GM12892 (cell line): ENCODE data around the gene ITGB2.
A peak's percentile ranks its signal among the peaks of the same experiment; 100 is the strongest.

Experiments
- DNase-seq: peaks from one replicate; pipeline ENCODE4 v3.0.0; 2011; ENCODE audit not compliant: insufficient read length
- FAIRE-seq: peaks from 2 replicates; lab custom pipeline; 2011; peaks lifted over from hg19 to GRCh38; lab: Jason Lieb, UNC
- POLR2A ChIP-seq: IDR thresholded peaks from 2 replicates; pipeline ENCODE4 v1.6.1; 2011; ENCODE audit warnings: low read depth, low read length, control low read depth
- POLR2AphosphoS5 ChIP-seq: IDR thresholded peaks from 2 replicates; pipeline ENCODE4 v1.6.1; 2011; ENCODE audit warnings: low read depth, low read length, control low read depth
- TAF1 ChIP-seq: IDR thresholded peaks from 2 replicates; pipeline ENCODE4 v1.6.1; 2011; ENCODE audit warnings: low read depth, mild to moderate bottlenecking, control low read depth, low read length, borderline replicate concordance

ITGB2 gene

GRCh38 chr21:44907966-44908895, 12.5 kb downstream of the ITGB2 start:
- TF ChIP-seq TAF1 (no peak), POLR2A (no peak), POLR2AphosphoS5 (no peak)
- no peak for FAIRE-seq
- DNase-seq, result no peak

GRCh38 chr21:44907225-44907965, 13.3 kb downstream of the ITGB2 start:
- DNase-seq (no peak), FAIRE-seq (no peak)
- TF ChIP-seq POLR2AphosphoS5, result no peak
- no peak for TF ChIP-seq TAF1
- no peak for TF ChIP-seq POLR2A

- DNase-seq (no peak), FAIRE-seq (no peak)
- TF ChIP-seq TAF1 (no peak), POLR2AphosphoS5 (no peak), POLR2A (no peak)
Observed at GRCh38 chr21:44905728-44906090, 15.0 kb downstream of the ITGB2 start.

GRCh38 chr21:44905016-44905727, 15.5 kb downstream of the ITGB2 start:
- DNase-seq (no peak), FAIRE-seq (no peak)
- TF ChIP-seq POLR2A (no peak), POLR2AphosphoS5 (no peak), TAF1 (no peak)

GRCh38 chr21:44904141-44904923, 16.4 kb downstream of the ITGB2 start:
- FAIRE-seq (no peak), DNase-seq (no peak)
- no peak for TF ChIP-seq POLR2AphosphoS5

GRCh38 chr21:44903689-44904088, 17.0 kb downstream of the ITGB2 start:
- DNase-seq, result no peak
- TF ChIP-seq POLR2AphosphoS5, result no peak
- no peak for TF ChIP-seq POLR2A
- no peak for TF ChIP-seq TAF1
- FAIRE-seq, result no peak

- TF ChIP-seq POLR2A (no peak), POLR2AphosphoS5 (no peak), TAF1 (no peak)
- DNase-seq (no peak), FAIRE-seq (no peak)
Observed at GRCh38 chr21:44903050-44903685, 17.5 kb downstream of the ITGB2 start.

- TF ChIP-seq TAF1 (no peak), POLR2A (no peak), POLR2AphosphoS5 (no peak)
- no peak for DNase-seq
- FAIRE-seq, result peak; percentile 33
Observed at GRCh38 chr21:44902268-44903049, 18.2 kb downstream of the ITGB2 start.

GRCh38 chr21:44901391-44902074, 19.2 kb downstream of the ITGB2 start:
- TF ChIP-seq POLR2A, result no peak
- no peak for TF ChIP-seq POLR2AphosphoS5
- TF ChIP-seq TAF1, result no peak
- FAIRE-seq (no peak), DNase-seq (no peak)
